A549 (cell line): Measurements from ENCODE around the gene HOXC11. TPM values are rescaled to one million over a fixed set of nuclear protein-coding genes. Genes with fewer than 3 reads are reported as not detected.

Experiments used
- ATAC-seq, 2 experiments: fragments of 200-7000 bp in 1 of 2; fragments of >200 bp in 1 of 2; cut with Nextera tagmentation in 1 of 2; cut with Tn5 transposase in 1 of 2; 3 replicates each; pipeline versions ENCODE4 v1.8.0 to v1.9.1; 2018 to 2020; ENCODE audit warnings: mild to moderate bottlenecking in 1 of 2, moderate library complexity in 1 of 2
- CTCF ChIA-PET: fragments of 300-600 bp; sonication (Branson Sonifier 250); formaldehyde crosslinking; extraction: SDS; loops from one replicate; lab custom pipeline; 2021; ENCODE audit warnings: antibody characterized with exemption, inconsistent platforms; lab: Yijun Ruan, JAX
- POLR2A ChIA-PET: fragments of 350-600 bp; formaldehyde crosslinking; extraction: SDS; loops from one replicate; lab custom pipeline; 2021; ENCODE audit warnings: antibody characterized with exemption, inconsistent platforms; lab: Yijun Ruan, JAX
- DNase-seq, 2 experiments: peaks; one replicate each; pipeline versions ENCODE4 v3.0.0 to v3.0.0-alpha.2; 2011 to 2016; ENCODE audit warnings: low read depth in 1 of 2, low spot score in 1 of 2
- FAIRE-seq: peaks from 2 replicates; lab custom pipeline; 2011; peaks lifted over from hg19 to GRCh38; lab: Jason Lieb, UNC
- H3K27ac ChIP-seq, 2 experiments: fragments of >200 bp; sonication (Bioruptor Twin); formaldehyde crosslinking; 3 replicates each; pipeline ENCODE4 v1.5.1; 2016 to 2017
- H3K4me1 ChIP-seq: fragments of >200 bp; sonication (Bioruptor Twin); formaldehyde crosslinking; 3 replicates; pipeline ENCODE4 v1.6.1; 2016
- H3K4me2 ChIP-seq: fragments of >200 bp; sonication (Bioruptor Twin); formaldehyde crosslinking; 3 replicates; pipeline ENCODE4 v1.6.1; 2016
- H3K4me3 ChIP-seq: fragments of >200 bp; sonication (Bioruptor Twin); formaldehyde crosslinking; 3 replicates; pipeline ENCODE4 v1.5.1; 2016
- H3K9me3 ChIP-seq: fragments of >200 bp; sonication (Bioruptor Twin); formaldehyde crosslinking; 3 replicates; pipeline ENCODE4 v1.6.1; 2016
- CBX2 ChIP-seq: fragments of 200-600 bp; sonication (generic); IDR thresholded peaks from 2 replicates; pipeline ENCODE4 v1.6.1; 2016; ENCODE audit warnings: low read depth, mild to moderate bottlenecking, borderline replicate concordance
- CHD2 ChIP-seq: fragments of 150-350 bp; IDR thresholded peaks from 2 replicates; pipeline ENCODE4 v1.6.1; 2014; ENCODE audit warnings: low read length; ENCODE audit not compliant: partially characterized antibody
- CHD4 ChIP-seq: fragments of 200-600 bp; sonication (generic); IDR thresholded peaks from 2 replicates; pipeline ENCODE4 v1.6.1; 2016; ENCODE audit warnings: antibody characterized with exemption, mild to moderate bottlenecking, borderline replicate concordance
- CTCF ChIP-seq: fragments of >200 bp; sonication (Bioruptor Twin); formaldehyde crosslinking; IDR thresholded peaks from 3 replicates; pipeline ENCODE4 v1.5.1; 2016
- E2F6 ChIP-seq: IDR thresholded peaks from 2 replicates; pipeline ENCODE4 v1.6.1; 2012; ENCODE audit warnings: low read depth, borderline replicate concordance
- ESRRA ChIP-seq: fragments of 150-350 bp; IDR thresholded peaks from 2 replicates; pipeline ENCODE4 v1.6.1; 2014; ENCODE audit warnings: mild to moderate bottlenecking, low read length, borderline replicate concordance
- FOXS1 ChIP-seq: fragments of 250-450 bp; sonication (Bioruptor Pico); IDR thresholded peaks from 2 replicates; pipeline ENCODE4 v1.5.0; 2020; ENCODE audit warnings: mild to moderate bottlenecking, moderate library complexity
- HEYL ChIP-seq: fragments of 250-450 bp; sonication (Bioruptor Pico); IDR thresholded peaks from 2 replicates; pipeline ENCODE4 v1.8.0; 2021; ENCODE audit warnings: mild to moderate bottlenecking, moderate library complexity
- JUN ChIP-seq, 2 experiments: fragments of >200 bp; sonication (Bioruptor Twin); formaldehyde crosslinking; IDR thresholded peaks; 2 replicates in 1 of 2; 3 replicates in 1 of 2; pipeline ENCODE4 v1.6.1; 2016 to 2017
- MAFK ChIP-seq: fragments of 450-650 bp; IDR thresholded peaks from 2 replicates; pipeline ENCODE4 v1.6.1; 2014; ENCODE audit not compliant: partially characterized antibody
- MYC ChIP-seq: IDR thresholded peaks from 2 replicates; pipeline ENCODE4 v1.6.1; 2012; ENCODE audit warnings: mild to moderate bottlenecking, inconsistent platforms, low read length, improper control_type of control experiment, borderline replicate concordance
- PBX3 ChIP-seq: IDR thresholded peaks from 2 replicates; pipeline ENCODE4 v1.6.1; 2012
- PHF8 ChIP-seq: fragments of 200-600 bp; sonication (generic); IDR thresholded peaks from 2 replicates; pipeline ENCODE4 v1.6.1; 2016; ENCODE audit warnings: low read depth, mild to moderate bottlenecking, antibody characterized with exemption, moderate library complexity, borderline replicate concordance
- POLR2A ChIP-seq: IDR thresholded peaks from 2 replicates; pipeline ENCODE4 v1.6.1; 2012; ENCODE audit warnings: mild to moderate bottlenecking, low read length
- RARB ChIP-seq: fragments of 250-450 bp; sonication (Bioruptor Pico); IDR thresholded peaks from 2 replicates; pipeline ENCODE4 v1.8.0; 2021; ENCODE audit warnings: mild to moderate bottlenecking, moderate library complexity
- REST ChIP-seq: fragments of 200-600 bp; sonication (generic); IDR thresholded peaks from 2 replicates; pipeline ENCODE4 v1.6.1; 2016; ENCODE audit warnings: antibody characterized with exemption, mild to moderate bottlenecking, moderate library complexity
- ZFP36 ChIP-seq: fragments of 450-650 bp; IDR thresholded peaks from 2 replicates; pipeline ENCODE4 v1.6.1; 2014; ENCODE audit warnings: borderline replicate concordance; ENCODE audit not compliant: partially characterized antibody
- whole genome bisulfite sequencing: methylation state at CpG from one replicate; pipeline ENCODE4 v1.1.6; 2017; ENCODE audit errors: missing lambda C conversion rate; 5-methylcytosine and 5-hydroxymethylcytosine counted together
- polyA plus RNA-seq, 4 experiments: library from polyadenylated mRNA; depleted of rRNA in 3 of 4; stranded (reverse); fragments of >200 nt; fragmentation: RNase III in 1 of 4; extraction: RNeasy Plus Mini Kit Qiagen cat#74134 plus additional on column Dnase treatment in 1 of 4; gene quantifications; 2 replicates in 3 of 4; 3 replicates in 1 of 4; pipeline ENCODE4 v1.2.3, GENCODE V29; 2011 to 2017

HOXC11 gene
- polyA plus RNA-seq, 2 of the 4 experiments (the other 2 are of a cell fraction), result 0.45 to 0.58 TPM

GRCh38 chr12:53967421-53967925 is 5.5 kb upstream of the HOXC11 start (continued):
- TF ChIP-seq CHD2 (no peak), CBX2 (no peak), REST (no peak), PBX3 (no peak), ESRRA (no peak), E2F6 (no peak)

GRCh38 chr12:53968214-53969127 is 4.5 kb upstream of the HOXC11 start:
- Histone ChIP-seq H3K4me2 (no peak overlapping the region), H3K4me3 (no peak overlapping the region), H3K27ac (no peak overlapping the region), H3K4me1 (peaks cover 9% of the 10 kb centered on the region; the same call in 1 of the 3 replicates), H3K9me3 (no peaks in the 10 kb centered on the region)
- DNase-seq, result no peak
- ChIA-PET POLR2A (no interaction called here), CTCF (interaction anchor here (0.9 to 2.1 kb wide), 4 partner anchors 10 to 266 kb away, joined by 3 to 6 read pairs (median 5); partner anchors contain the start of gene HOXC10)
- ATAC-seq, result no peak
- WGBS, result 90% methylated on average over 24 of the region's 24 CpGs
- no peak for FAIRE-seq
- TF ChIP-seq MAFK, result no peak
- TF ChIP-seq RARB (CRISPR knock-in tag), result no peak
- TF ChIP-seq PHF8, result no peak
- TF ChIP-seq MYC, result no peak
- no peak for TF ChIP-seq HEYL

- Histone ChIP-seq H3K27ac (no peak overlapping the region), H3K9me3 (no peaks in the 10 kb centered on the region), H3K4me3 (no peak overlapping the region), H3K4me2 (no peak overlapping the region), H3K4me1 (peaks cover 3% of the 10 kb centered on the region; the same call in 1 of the 3 replicates)
- ATAC-seq, result no peak
- no peak for DNase-seq
- POLR2A ChIA-PET, result no interaction called here
- no peak for FAIRE-seq
- 88% methylated on average over 12 of the region's 12 CpGs for WGBS
- CTCF ChIA-PET, result interaction anchor here (0.6 to 2.1 kb wide), 5 partner anchors 8 to 30 kb away, joined by 3 to 6 read pairs (median 4); partner anchors contain the start of gene HOXC10
- TF ChIP-seq E2F6 (no peak), POLR2A (no peak), FOXS1 (CRISPR knock-in tag) (no peak), CTCF (no peak), CHD4 (no peak), ZFP36 (no peak), ESRRA (no peak), JUN (IDR thresholded peaks at IDR 0.05) (no peak), CBX2 (no peak), PBX3 (no peak)
These were observed 3.2 kb upstream of the HOXC11 start for GRCh38 chr12:53969588-53970259.
